ENCODE data around the gene ADGRG4. TPM values are rescaled to one million over a fixed set of nuclear protein-coding genes. Genes with fewer than 3 reads are reported as not detected.

ADGRG4 gene
- total RNA-seq, 1 donor from 2014 or later, result not detected

DNA sequence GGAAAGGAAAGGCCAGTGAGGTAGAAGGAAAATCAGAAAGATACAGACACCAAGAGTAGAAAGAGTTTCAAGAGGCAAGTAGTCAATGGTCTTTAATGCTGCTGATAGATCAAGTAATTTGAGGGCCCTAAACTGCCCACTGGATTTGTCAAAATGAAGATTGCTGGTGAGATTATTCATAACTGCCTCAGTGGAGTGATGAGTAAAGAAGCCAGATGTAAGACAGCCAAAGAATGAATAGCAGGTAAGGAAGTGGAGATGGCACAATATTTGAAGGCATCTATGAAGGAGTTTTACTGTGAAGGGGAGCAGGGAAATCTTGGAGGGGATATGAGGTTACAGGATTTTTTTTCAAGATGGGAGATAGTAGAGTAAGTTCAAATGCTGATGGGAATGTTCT lies 147.2 kb downstream of the ADGRG4 start:
- Mint-ChIP-seq H3K36me3 (ENCODE audit: unreplicated experiment) (no peaks in the 10 kb centered on the region), H3K4me1 (ENCODE audit: low read depth, unreplicated experiment) (no peaks in the 10 kb centered on the region), H3K27me3 (ENCODE audit: unreplicated experiment) (no peaks in the 10 kb centered on the region), H3K27ac (ENCODE audit: unreplicated experiment) (no peak overlapping the region), H3K9me3 (ENCODE audit: unreplicated experiment) (no peaks in the 10 kb centered on the region), H3K4me3 (ENCODE audit: unreplicated experiment) (no peak overlapping the region)
- TF ChIP-seq, protein P1, sequence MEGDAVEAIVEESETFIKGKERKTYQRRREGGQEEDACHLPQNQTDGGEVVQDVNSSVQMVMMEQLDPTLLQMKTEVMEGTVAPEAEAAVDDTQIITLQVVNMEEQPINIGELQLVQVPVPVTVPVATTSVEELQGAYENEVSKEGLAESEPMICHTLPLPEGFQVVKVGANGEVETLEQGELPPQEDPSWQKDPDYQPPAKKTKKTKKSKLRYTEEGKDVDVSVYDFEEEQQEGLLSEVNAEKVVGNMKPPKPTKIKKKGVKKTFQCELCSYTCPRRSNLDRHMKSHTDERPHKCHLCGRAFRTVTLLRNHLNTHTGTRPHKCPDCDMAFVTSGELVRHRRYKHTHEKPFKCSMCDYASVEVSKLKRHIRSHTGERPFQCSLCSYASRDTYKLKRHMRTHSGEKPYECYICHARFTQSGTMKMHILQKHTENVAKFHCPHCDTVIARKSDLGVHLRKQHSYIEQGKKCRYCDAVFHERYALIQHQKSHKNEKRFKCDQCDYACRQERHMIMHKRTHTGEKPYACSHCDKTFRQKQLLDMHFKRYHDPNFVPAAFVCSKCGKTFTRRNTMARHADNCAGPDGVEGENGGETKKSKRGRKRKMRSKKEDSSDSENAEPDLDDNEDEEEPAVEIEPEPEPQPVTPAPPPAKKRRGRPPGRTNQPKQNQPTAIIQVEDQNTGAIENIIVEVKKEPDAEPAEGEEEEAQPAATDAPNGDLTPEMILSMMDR (IDR thresholded peaks at IDR 0.05; ENCODE audit: partially characterized antibody, unreplicated experiment), result no peak
- DNase-seq, result no peak

DNA sequence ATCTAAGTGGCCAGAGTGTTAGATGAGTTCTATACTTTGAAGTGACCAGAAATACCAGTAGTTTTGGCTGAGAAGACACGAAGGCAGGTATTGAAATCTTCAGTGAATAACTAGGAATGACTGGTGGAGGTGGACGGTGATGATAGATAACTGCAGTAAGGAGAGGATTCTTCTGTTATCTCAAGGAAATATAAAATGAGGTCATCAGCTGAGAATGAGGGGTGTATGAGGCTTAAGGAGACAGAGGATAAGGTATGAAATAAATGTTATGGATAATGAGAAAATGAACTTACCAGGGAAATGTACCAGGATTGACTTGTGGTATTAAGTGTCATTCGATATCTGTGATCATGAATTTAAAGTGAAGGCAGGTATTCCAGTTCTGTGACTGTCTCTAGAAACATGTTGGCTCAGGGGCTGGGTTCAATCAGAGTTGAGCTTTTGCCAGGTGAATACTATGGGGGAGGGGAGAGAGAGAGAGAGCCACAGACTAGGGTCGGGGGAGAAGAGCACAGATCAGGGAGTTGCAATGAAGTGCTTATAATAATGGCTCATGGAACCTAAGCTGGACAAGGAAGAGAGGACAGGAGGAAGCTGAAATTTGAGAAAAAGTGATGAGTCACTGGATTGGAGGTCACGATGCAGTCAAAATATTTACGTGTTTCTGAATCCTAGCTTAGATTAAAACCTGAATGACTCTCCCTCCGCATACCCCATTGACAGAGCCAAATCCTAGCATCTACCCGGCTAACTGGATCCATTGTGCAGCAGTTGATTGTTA lies 149.5 kb downstream of the ADGRG4 start:
- Mint-ChIP-seq H3K27ac (ENCODE audit: unreplicated experiment) (no peak overlapping the region), H3K36me3 (ENCODE audit: unreplicated experiment) (no peaks in the 10 kb centered on the region), H3K4me1 (ENCODE audit: low read depth, unreplicated experiment) (peaks cover 2% of the 10 kb centered on the region), H3K9me3 (ENCODE audit: unreplicated experiment) (no peaks in the 10 kb centered on the region), H3K27me3 (ENCODE audit: unreplicated experiment) (no peaks in the 10 kb centered on the region), H3K4me3 (ENCODE audit: unreplicated experiment) (no peak overlapping the region)
- no peak for DNase-seq
- TF ChIP-seq, protein P1 (IDR thresholded peaks at IDR 0.05; ENCODE audit: partially characterized antibody, unreplicated experiment), result no peak

DNA sequence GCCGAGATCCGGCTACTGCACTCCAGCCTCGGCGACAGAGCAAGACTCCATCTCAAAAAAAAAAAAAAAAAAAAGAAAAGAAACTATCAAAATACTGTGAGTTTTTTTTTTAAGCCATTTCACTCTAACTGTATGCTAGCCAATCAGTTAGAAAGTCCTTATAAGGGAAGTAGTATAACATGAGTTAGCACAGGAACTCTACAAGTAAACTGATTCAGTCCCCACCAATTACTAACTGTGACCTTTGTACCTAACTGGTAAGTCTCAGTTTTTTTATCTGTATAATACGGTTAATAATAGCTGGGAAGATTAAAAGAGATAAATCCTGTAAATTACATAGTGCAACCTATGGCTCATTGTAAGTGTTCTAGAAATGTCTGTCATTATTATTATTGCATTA lies 151.9 kb downstream of the ADGRG4 start:
- Mint-ChIP-seq H3K4me1 (ENCODE audit: low read depth, unreplicated experiment) (peaks cover 2% of the 10 kb centered on the region), H3K4me3 (ENCODE audit: unreplicated experiment) (no peak overlapping the region), H3K27ac (ENCODE audit: unreplicated experiment) (no peak overlapping the region), H3K36me3 (ENCODE audit: unreplicated experiment) (no peaks in the 10 kb centered on the region), H3K27me3 (ENCODE audit: unreplicated experiment) (no peaks in the 10 kb centered on the region), H3K9me3 (ENCODE audit: unreplicated experiment) (no peaks in the 10 kb centered on the region)
- DNase-seq, result no peak
- TF ChIP-seq, protein P1 (IDR thresholded peaks at IDR 0.05; ENCODE audit: partially characterized antibody, unreplicated experiment), result no peak

DNA sequence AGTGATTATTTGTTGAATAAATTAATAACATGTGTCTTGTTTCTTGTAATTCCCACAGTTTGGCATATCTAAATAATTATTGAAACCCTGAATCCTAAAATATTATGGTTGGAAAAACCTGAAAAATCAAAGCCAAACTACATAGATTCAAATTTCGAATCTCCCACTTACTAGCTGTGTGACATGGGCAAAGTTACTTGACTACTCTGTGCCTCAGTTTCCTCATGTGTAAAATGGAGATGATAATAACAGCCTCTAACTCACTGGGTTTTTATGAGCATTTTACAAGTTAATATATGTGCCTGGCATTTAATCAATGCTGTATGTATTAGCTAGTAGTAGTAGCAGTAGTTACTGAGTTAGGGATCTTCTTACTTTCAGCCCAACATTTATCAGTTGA lies 152.4 kb downstream of the ADGRG4 start:
- Mint-ChIP-seq H3K27ac (ENCODE audit: unreplicated experiment) (no peak overlapping the region), H3K4me3 (ENCODE audit: unreplicated experiment) (no peak overlapping the region), H3K36me3 (ENCODE audit: unreplicated experiment) (no peaks in the 10 kb centered on the region), H3K4me1 (ENCODE audit: low read depth, unreplicated experiment) (peaks cover 2% of the 10 kb centered on the region), H3K27me3 (ENCODE audit: unreplicated experiment) (no peaks in the 10 kb centered on the region), H3K9me3 (ENCODE audit: unreplicated experiment) (no peaks in the 10 kb centered on the region)
- DNase-seq, result no peak
- TF ChIP-seq, protein P1 (IDR thresholded peaks at IDR 0.05; ENCODE audit: partially characterized antibody, unreplicated experiment), result no peak

DNA sequence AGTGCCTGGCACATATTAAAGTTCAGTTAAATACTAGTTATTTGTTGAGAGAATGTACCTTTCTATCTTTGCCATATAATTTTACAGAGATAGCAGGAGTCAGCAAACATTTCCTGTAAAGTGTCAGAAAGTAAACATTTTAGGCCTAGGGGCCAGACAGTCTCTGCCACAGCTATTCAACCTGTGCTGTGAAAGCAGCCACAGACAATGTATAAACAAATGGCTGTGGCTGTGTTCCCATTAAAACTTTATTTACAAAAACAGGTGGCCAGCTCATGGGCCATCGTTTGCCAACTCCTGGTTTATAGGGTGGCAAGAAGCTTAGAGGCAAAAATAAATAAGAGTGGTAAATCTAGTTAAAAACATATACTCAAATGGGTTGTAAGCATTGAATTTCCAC lies 153.0 kb downstream of the ADGRG4 start:
- DNase-seq, result no peak
- Mint-ChIP-seq H3K27me3 (ENCODE audit: unreplicated experiment) (no peaks in the 10 kb centered on the region), H3K36me3 (ENCODE audit: unreplicated experiment) (no peaks in the 10 kb centered on the region), H3K27ac (ENCODE audit: unreplicated experiment) (no peak overlapping the region), H3K4me3 (ENCODE audit: unreplicated experiment) (no peak overlapping the region), H3K9me3 (ENCODE audit: unreplicated experiment) (no peaks in the 10 kb centered on the region), H3K4me1 (ENCODE audit: low read depth, unreplicated experiment) (peaks cover 2% of the 10 kb centered on the region)
- TF ChIP-seq, protein P1 (IDR thresholded peaks at IDR 0.05; ENCODE audit: partially characterized antibody, unreplicated experiment), result no peak
